ENCODE data around the gene CLPX.
"Not testable (repeated sequence)": the region's sequence is repeated elsewhere in the genome, so short reads cannot be mapped to it uniquely, and the experiment has no call there.

Gene CLPX

DNA sequence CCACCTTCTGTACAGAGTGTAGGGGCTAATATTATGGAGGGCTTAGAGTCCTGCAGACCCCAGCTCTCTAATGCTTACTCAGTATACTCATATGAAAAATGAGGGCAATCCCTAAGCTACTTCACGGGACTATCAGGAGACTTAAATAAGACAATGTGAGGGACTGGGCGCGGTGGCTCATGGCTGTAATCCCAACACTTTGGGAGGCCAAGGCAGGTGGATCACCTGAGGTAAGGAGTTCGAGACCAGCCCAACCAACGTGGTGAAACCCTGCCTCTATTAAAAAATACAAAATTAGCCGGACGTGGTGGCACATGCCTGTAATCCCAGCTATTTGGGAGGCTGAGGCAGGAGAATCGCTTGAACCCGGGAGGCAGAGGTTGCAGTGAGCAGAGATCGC is 85.3 kb downstream of the CLPX start:
- not testable (repeated sequence) for DNase-seq

GRCh38 chr15:65099336-65099735 is 85.8 kb downstream of the CLPX start:
- DNase-seq = no peak

Data from femur (tissue), 1 donor.